Nucleus accumbens (tissue), 56 donors: ENCODE results near the gene RHOV.

ENCODE experiments used
- DNase-seq, 56 donors: peaks; one replicate each; lab custom pipeline; 2025; lab: John Stamatoyannopoulos, UW

Gene RHOV

GRCh38 chr15:40906091-40906990 lies 32.3 kb upstream of the RHOV start:
- DNase-seq: peak in 48 of 56 donors; percentile 12 to 85 (median 54)

- no peak for DNase-seq
Measured at GRCh38 chr15:40904552-40905201, 30.6 kb upstream of the RHOV start.

GRCh38 chr15:40902605-40903561 lies 28.8 kb upstream of the RHOV start:
- peak in 20 of 56 donors; percentile 2 to 46 (median 16) for DNase-seq

GRCh38 chr15:40901053-40901443 lies 27.0 kb upstream of the RHOV start:
- no peak for DNase-seq

- no peak for DNase-seq
Measured at GRCh38 chr15:40900256-40901052, 26.4 kb upstream of the RHOV start.

- no peak for DNase-seq
Measured at GRCh38 chr15:40899536-40900207, 25.6 kb upstream of the RHOV start.

GRCh38 chr15:40894681-40895448 lies 20.8 kb upstream of the RHOV start:
- DNase-seq: peak in 26 of 56 donors; percentile 9 to 70 (median 50)

GRCh38 chr15:40893733-40894680 lies 20.0 kb upstream of the RHOV start, which contains the start of gene VPS18:
TSS of gene VPS18 (plus strand) at chr15:40894450. CDS start at chr15:40894769, 319 bp downstream.
- peak; percentile 72 to 100 (median 98) for DNase-seq

GRCh38 chr15:40893019-40893670 lies 19.1 kb upstream of the RHOV start:
- peak in 1 of 56 donors; percentile 20 for DNase-seq

DNA sequence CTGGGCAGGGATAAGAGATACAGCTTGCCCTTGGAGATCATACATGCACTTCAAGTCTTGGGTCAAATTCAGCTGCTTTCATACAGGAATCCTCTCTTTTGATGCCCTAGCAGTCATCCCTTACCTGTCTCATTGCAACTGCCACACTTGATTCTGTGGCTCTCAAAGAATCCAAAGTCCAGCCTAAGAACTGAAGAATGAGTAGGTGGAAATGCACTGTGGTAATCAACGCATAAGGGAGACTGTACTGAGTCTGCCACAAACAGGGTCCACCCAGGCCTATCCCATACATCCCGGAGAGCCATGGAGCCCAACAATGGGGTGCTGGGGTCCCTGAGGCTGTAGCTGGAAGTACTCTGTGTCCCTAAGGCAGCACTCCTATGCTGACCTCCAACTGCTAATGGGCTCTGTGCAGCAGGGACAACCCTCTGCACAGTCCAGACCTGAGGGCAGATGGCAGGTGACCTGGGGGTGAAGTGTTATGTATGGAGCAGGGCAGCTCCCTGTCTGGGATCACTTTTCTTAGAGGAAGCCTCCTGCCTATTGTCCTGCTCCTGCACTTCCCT lies 18.5 kb upstream of the RHOV start:
- DNase-seq: no peak

GRCh38 chr15:40891810-40892446 lies 17.9 kb upstream of the RHOV start:
- DNase-seq: peak in 6 of 56 donors; percentile 1 to 44 (median 15)

DNA sequence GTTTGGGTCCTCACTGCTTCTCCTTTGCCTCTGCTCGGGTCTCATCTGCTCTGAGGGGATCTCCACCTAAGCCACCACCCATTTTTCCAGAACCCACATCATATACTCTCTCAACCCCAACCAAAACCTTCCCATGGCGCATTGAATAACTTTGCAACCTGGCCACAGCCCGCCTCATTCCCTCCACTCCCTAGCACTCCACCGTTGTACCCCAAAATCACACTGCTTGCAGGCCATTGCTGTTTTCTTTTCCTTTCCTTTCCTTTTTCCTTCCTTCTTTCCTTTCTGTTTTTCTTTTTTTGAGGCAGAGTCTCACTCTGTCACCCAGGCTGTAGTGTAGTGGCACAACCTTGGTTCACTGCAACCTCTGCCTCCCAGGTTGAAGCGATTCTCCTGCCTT lies 17.1 kb upstream of the RHOV start:
- no peak for DNase-seq

DNA sequence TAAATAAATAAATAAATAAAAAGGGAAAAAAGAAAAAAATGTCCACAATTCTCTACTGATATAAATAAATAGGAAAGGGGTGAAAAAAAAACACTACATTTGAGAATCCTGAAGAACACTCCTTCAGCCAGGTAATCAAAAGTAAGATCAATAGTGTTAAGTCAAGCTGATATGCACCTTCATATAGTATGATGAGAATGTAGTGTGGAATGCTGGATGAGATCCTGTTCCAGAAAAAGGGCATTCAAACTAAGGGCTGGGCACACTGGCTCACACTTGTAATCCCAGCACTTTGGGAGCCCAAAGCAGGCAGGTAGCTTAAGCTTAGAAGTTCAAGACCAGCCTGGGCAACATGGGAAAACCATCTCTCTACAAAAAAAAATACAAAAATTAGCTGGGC lies 15.1 kb upstream of the RHOV start:
- no peak for DNase-seq

DNA sequence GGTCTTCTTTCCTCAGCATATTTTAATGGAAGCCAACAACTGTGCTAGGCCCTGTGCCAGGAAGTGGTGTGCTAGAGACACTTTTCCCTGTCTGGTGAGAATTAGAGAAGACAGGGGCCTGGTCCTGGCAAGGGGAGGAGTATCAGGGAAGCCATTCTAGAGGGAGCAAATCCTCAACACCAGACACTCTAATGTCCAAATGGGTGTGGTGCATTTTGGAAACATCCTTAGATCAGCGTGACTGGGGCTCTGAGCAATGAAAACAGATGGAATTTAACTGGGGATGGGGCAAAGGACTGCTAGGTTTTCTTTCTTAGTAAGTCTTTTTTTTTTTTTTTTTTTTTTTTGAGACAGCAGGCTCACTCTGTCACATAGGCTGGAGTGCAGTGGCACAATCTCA lies 12.6 kb upstream of the RHOV start:
- no peak for DNase-seq

DNA sequence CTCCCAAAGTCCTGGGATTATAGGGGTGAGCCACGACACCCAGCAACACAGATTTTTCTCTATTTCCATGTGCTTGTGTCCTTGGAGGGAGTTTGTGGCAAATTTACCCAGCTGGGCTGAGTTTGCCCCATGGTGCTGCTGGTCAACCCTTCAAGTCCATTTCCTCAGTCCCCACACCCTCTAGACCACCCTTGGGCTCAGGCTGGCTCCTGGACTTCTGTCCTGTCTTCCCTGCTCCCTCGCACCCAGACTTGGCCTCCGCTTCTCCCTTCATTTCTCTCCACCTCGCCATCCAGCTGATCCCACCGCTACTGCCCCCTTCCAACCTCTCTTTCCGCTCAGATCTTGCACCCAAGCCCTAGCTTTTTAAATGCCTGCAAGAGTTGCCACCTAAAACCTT lies 7.3 kb upstream of the RHOV start:
- DNase-seq: no peak

DNA sequence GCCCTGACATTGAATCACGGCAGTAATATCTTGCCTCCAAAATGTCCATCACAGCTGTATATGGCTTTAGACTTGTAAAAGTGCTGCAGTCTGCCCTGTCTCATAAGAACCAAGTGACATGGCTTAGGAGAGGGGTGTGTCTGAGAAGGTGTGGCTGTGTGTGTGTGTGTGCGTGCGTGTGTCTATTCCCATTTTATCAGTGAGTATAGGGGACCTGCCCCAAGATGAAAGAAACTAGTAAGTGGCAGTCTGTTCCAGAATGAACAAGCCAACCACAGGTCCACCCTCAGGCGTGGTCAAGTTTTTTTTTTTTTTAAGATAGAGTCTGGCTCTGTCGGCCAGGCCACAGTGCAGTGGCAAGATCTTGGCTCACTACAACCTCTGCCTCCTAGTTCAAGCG lies 5.6 kb upstream of the RHOV start:
- DNase-seq: no peak
